Esophagus squamous epithelium (tissue), 4 donors: ENCODE measurements around the gene PIEZO1.

Source experiments
- CTCF ChIP-seq, 6 experiments: fragments of 450-650 bp in 4 of 6; fragments of 200-600 bp in 2 of 6; sonication (generic) in 2 of 6; IDR thresholded peaks; one replicate each; pipeline ENCODE4 v1.5.1; 2016 to 2019; ENCODE audit warnings: antibody characterized with exemption in 6 of 6, mild to moderate bottlenecking in 4 of 6, moderate library complexity in 4 of 6
- POLR2A ChIP-seq, 4 donors: fragments of 450-650 bp; IDR thresholded peaks; one replicate each; pipeline ENCODE4 v1.6.1; 2017; ENCODE audit warnings: antibody characterized with exemption in 4 of 4, mild to moderate bottlenecking in 4 of 4, moderate library complexity in 3 of 4

- TF ChIP-seq CTCF (IDR thresholded peaks at IDR 0.05) (no peak), POLR2A (IDR thresholded peaks at IDR 0.05) (no peak)
These were observed 11.9 kb downstream of the PIEZO1 start for GRCh38 chr16:88772871-88773811.
